Upper lobe of right lung (tissue), 1 donor: ENCODE measurements around the gene USB1. TPM values are rescaled to one million over a fixed set of nuclear protein-coding genes. Genes with fewer than 3 reads are reported as not detected.

Source experiments
- ATAC-seq: fragments of 200-7000 bp; cut with Tn5 transposase; one replicate; pipeline ENCODE4 v1.9.1; 2020; ENCODE audit warnings: mild to moderate bottlenecking, moderate library complexity
- DNase-seq: peaks from one replicate; pipeline ENCODE4 v3.0.0-alpha.2; 2020
- H3K27ac ChIP-seq: fragments of 200-600 bp; one replicate; pipeline ENCODE4 v1.8.0; 2022
- H3K27me3 ChIP-seq: fragments of 200-600 bp; one replicate; pipeline ENCODE4 v1.8.0; 2022; ENCODE audit warnings: mild to moderate bottlenecking
- H3K36me3 ChIP-seq: fragments of 200-600 bp; one replicate; pipeline ENCODE4 v1.8.0; 2022
- H3K4me1 ChIP-seq: fragments of 200-600 bp; one replicate; pipeline ENCODE4 v1.8.0; 2022
- H3K4me3 ChIP-seq: fragments of 200-600 bp; one replicate; pipeline ENCODE4 v1.8.0; 2022; ENCODE audit warnings: mild to moderate bottlenecking
- H3K9me3 ChIP-seq: fragments of 200-600 bp; one replicate; pipeline ENCODE4 v1.8.0; 2022
- intact Hi-C: fragments of 100-400 bp; cut with DNase I; formaldehyde crosslinking; loops from one replicate; pipeline ENCODE4 v1.11.0; 2022
- total RNA-seq: library from RNA; stranded (reverse); fragmentation: NEBNext Ultra II Directional; extraction: Animal tissue kit (Norgen Biotek cat#: 25700); gene quantifications from one replicate; pipeline ENCODE4 v1.2.1, GENCODE V29; 2021
- TF ChIP-seq, protein P1 (sequence below): fragments of 200-600 bp; IDR thresholded peaks from one replicate; pipeline ENCODE4 v1.8.0; 2022; ENCODE audit warnings: antibody characterized with exemption
- donor health status: DM: no; HTN: yes; CAD: no; lungs with severe emphysema.

The USB1 gene
- total RNA-seq, 1 donor from 2014 or later, result 37.4 TPM

DNA sequence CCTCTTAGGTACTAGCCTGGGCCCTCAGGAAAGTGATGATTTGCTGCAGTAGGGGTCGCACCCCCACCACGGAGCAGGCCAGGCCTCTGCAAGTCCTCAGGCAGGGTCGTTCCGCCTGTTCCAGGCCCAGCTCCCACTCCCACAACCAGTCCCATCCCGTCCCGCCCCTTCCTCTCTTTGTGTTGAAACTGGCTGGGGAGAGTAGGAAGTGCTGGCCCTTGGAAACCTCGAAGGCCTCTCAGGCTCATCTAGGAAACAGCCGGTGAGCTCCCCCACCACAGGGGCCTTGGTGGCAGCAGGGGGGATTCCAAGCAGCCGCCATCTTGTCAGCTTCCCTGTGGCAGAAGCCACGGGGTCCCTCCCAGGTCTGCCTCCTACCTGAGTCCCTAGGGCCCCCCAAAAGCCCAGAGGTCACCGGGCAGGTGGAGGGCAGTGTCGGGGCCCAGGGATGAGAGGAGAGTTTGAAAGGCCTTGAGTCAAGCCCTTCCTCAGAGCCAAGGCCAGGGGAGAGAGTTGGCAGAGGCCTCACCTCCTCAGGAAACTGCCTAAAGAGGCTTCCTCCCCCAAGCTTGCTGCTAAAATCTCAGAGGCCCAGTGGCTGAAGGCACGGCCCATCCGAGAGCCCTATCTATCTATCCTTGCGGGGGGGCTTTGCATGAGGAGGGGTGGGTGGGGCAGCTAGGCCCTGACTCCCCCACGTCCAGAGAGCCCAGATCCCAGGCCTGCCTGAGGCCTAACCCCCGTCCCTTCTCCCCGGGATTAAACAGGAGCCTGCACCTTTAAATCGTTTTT is 46.5 kb downstream of the USB1 start:
- Histone ChIP-seq H3K36me3 (peaks cover 9% of the 10 kb centered on the region), H3K27ac (no peak overlapping the region), H3K27me3 (no peaks in the 10 kb centered on the region), H3K4me3 (no peak overlapping the region), H3K9me3 (no peaks in the 10 kb centered on the region), H3K4me1 (peaks cover 17% of the 10 kb centered on the region)
- TF ChIP-seq, protein P1, sequence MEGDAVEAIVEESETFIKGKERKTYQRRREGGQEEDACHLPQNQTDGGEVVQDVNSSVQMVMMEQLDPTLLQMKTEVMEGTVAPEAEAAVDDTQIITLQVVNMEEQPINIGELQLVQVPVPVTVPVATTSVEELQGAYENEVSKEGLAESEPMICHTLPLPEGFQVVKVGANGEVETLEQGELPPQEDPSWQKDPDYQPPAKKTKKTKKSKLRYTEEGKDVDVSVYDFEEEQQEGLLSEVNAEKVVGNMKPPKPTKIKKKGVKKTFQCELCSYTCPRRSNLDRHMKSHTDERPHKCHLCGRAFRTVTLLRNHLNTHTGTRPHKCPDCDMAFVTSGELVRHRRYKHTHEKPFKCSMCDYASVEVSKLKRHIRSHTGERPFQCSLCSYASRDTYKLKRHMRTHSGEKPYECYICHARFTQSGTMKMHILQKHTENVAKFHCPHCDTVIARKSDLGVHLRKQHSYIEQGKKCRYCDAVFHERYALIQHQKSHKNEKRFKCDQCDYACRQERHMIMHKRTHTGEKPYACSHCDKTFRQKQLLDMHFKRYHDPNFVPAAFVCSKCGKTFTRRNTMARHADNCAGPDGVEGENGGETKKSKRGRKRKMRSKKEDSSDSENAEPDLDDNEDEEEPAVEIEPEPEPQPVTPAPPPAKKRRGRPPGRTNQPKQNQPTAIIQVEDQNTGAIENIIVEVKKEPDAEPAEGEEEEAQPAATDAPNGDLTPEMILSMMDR, result no peak
- DNase-seq (no peak), ATAC-seq (no peak)
- intact Hi-C loops, result no loop called here

DNA sequence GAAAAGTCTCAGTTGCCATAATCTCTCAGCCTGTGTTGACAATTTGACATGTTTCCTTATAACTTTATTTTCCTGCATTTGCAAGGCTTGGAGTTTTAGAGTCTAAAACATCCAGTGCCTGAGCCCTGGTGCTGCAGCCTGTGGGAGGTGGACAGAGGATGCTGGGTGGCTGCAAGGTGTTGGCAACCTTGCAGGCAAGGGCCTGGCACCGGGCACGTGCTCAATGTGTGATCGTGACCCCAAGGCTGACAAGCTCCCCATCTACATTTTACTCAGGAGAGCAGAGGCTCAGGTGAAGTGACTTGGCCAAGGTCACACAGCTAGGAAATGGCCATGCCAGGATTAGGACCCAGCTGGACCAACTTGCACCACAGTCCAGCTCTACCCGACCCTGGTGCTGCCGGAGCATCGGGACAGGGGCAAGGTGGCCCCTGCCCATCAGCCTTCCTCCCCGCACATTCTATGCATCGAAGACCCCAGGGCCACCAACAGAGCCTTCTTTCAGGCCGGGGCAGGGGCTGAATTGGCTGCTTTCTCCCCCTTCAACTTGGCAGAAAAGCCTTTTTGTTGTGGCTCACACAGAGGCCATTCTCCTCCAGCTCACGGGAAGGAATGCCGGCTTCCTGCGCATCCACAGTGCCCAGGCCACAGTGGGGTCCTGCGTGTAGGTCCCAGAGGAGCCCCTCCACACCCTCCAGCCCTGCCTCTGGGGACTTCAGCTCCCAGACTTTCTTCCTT is 47.5 kb downstream of the USB1 start:
- H3K36me3 ChIP-seq, result peaks cover 3% of the 10 kb centered on the region
- H3K4me1 ChIP-seq, result peaks cover 17% of the 10 kb centered on the region
- H3K4me3 ChIP-seq, result no peak overlapping the region
- DNase-seq, result no peak
- intact Hi-C loops, result no loop called here
- H3K9me3 ChIP-seq, result no peaks in the 10 kb centered on the region
- no peak overlapping the region for H3K27ac ChIP-seq
- H3K27me3 ChIP-seq, result no peaks in the 10 kb centered on the region
- ATAC-seq, result no peak
- TF ChIP-seq, protein P1, result no peak

DNA sequence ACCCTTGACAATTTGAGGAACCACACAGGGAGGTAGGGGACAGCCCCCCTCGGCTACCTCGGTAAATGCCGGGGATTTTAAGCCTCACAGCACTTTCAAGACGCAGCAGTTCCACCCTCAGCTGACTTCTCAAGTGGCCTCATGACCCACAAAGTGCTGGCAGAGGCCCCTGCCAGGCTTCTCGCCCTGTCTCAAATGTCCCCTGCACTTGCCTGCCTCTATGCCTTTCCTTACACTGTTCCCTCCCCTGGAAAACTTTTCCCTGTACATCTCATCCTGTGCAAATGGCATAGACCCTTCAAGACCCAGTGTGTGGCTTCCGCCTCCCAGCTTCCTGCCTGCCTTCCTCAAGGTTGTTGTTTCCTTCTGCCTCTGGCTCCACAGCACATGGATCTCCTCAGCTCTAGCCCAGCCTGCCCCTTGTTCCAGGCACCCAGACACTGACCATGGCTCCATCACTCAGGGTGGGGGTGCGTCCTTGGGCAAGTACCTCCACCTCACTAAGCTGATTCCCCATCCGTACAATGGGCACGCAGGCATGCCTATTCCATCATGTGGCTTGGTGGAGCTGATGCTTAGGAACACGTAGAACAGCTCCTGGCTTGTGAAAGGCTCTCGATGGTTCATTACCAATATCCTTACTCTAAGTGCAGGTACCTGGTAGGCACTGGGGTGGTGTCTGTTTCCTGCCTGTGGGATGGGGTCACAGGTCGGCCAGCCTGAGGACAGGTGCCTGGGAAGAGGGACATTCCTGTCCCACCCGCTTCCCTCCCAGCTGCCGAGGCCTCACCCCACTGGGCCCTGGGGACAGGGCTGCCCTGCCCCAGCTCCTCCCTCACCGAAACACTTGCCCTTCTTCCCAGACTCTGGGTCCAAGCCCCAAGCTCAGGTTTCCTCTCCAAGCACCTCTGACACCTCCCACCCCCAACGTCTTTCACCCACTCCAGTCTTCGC is 48.3 kb downstream of the USB1 start:
- H3K27ac ChIP-seq, result no peak overlapping the region
- peaks cover 17% of the 10 kb centered on the region for H3K4me1 ChIP-seq
- H3K36me3 ChIP-seq, result no peaks in the 10 kb centered on the region
- intact Hi-C loops, result no loop called here
- TF ChIP-seq, protein P1, result no peak
- DNase-seq, result no peak
- no peaks in the 10 kb centered on the region for H3K9me3 ChIP-seq
- peak; percentile 46 for ATAC-seq
- H3K27me3 ChIP-seq, result no peaks in the 10 kb centered on the region
- H3K4me3 ChIP-seq, result no peak overlapping the region

DNA sequence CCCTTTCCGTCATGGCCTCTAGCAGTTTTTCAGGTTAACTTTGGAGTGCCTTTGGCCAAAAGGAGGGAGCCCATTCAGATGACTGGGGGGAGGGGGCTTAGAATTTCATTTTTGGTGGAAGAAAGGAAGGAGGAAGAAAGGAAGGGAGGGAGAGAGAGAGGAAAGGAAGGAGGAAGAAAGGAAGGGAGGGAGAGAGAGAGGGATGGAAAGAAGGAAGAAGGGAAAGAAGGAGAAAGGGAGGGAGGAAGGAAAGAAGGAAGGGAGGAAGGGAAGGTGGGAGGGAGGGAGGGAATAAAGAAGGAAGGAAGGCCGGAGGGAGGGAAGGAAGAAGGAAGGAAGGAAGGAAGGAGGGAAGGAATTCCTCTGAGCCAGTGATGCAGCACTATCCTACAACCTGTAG is 50.1 kb downstream of the USB1 start:
- DNase-seq (no peak), ATAC-seq (no peak)
- Histone ChIP-seq H3K27ac (no peak overlapping the region), H3K4me1 (peaks cover 17% of the 10 kb centered on the region), H3K9me3 (no peaks in the 10 kb centered on the region), H3K36me3 (no peaks in the 10 kb centered on the region), H3K27me3 (no peaks in the 10 kb centered on the region), H3K4me3 (no peak overlapping the region)
- TF ChIP-seq, protein P1, result no peak
- intact Hi-C loops, result no loop called here

DNA sequence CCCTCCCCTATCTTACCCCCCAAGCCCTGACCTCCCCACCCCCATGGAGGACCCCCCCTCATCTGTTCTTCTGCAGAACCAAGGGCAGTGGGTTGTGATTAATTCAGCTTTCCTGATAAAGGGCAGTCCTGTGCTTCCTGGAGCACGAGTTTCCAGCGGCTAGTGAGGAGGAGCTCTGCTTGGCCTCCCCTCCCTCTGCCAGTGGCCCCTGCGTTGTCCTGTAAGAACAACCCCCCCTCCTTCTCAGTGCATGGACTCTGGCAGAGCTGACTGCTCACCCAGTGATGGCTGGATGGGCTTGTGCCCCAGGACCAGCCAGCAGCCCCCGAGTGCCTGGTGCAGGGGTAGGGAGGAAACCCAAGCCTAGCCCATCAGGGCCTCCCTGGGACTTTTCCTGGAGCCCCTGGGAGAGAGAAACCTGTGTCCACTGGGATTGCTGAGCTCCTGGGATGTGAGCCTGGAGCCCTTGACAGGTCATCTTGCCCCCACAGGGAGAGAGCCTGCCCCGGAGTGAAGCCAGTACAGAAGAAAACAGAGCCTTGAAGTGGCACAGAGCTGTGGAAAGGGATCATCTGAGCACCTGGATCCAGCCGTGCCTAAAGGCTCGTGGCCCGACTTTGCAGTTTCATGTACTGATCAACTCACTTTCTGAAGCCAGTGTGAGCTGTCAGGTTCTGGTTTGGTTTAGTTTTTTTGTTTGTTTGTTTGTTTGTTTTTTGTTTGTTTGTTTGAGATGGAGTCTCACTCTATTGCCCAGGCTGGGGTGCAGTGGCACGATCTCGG is 50.8 kb downstream of the USB1 start:
- Histone ChIP-seq H3K36me3 (no peaks in the 10 kb centered on the region), H3K27me3 (no peaks in the 10 kb centered on the region), H3K4me1 (peaks cover 11% of the 10 kb centered on the region), H3K27ac (no peak overlapping the region), H3K4me3 (no peak overlapping the region), H3K9me3 (no peaks in the 10 kb centered on the region)
- intact Hi-C loops, result no loop called here
- DNase-seq, result no peak
- TF ChIP-seq, protein P1, result no peak
- no peak for ATAC-seq
